GM12891 (cell line): ENCODE measurements around the gene RBM20.

ENCODE experiments used
- PAX5 ChIP-seq: IDR thresholded peaks from 2 replicates; pipeline ENCODE4 v1.6.1; 2011; ENCODE audit warnings: low read length, moderate library complexity, mild to moderate bottlenecking; ENCODE audit not compliant: insufficient read depth, severe bottlenecking
- POLR2A ChIP-seq: IDR thresholded peaks from 2 replicates; pipeline ENCODE4 v1.6.1; 2011; ENCODE audit warnings: low read depth, low read length, control low read depth
- POLR2AphosphoS5 ChIP-seq: IDR thresholded peaks from 2 replicates; pipeline ENCODE4 v1.6.1; 2011; ENCODE audit warnings: low read depth, low read length, control low read depth
- TAF1 ChIP-seq: IDR thresholded peaks from 2 replicates; pipeline ENCODE4 v1.6.1; 2011; ENCODE audit warnings: low read depth, low read length, control low read depth

- no peak for TF ChIP-seq POLR2A
- no peak for TF ChIP-seq PAX5
- no peak for TF ChIP-seq TAF1
- TF ChIP-seq POLR2AphosphoS5, result no peak
These were observed 145.7 kb downstream of the RBM20 start for GRCh38 chr10:110789604-110790433.
